HK-2 (cell line): ENCODE results near the gene PNMA6F.
"Not testable (repeated sequence)": the region's sequence is repeated elsewhere in the genome, so short reads cannot be mapped to it uniquely, and the experiment has no call there.

Experiments
- DNase-seq: peaks from one replicate; pipeline ENCODE4 v3.0.0-alpha.2; 2018; ENCODE audit not compliant: unreplicated experiment

The PNMA6F gene

DNA sequence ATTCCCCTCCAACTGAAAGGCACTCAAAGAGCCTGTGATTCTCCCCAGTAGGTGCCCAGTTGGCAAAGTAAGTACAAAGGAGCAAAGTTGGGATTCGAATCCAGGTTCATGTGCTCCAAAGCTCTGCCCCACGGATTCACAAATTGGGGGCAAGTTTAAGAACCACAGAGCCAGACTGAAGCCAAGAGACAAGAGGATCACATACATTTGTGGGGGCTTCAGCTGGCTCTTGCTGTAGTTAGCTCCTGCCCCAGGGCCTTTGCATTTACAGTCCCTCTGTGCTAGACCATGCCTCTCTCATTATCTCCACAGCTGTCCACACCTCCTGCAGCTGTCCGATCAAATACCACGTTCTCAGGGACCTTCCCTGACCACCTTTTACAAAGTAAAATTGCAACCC, 18.8 kb downstream of the PNMA6F start:
- DNase-seq: no peak

DNA sequence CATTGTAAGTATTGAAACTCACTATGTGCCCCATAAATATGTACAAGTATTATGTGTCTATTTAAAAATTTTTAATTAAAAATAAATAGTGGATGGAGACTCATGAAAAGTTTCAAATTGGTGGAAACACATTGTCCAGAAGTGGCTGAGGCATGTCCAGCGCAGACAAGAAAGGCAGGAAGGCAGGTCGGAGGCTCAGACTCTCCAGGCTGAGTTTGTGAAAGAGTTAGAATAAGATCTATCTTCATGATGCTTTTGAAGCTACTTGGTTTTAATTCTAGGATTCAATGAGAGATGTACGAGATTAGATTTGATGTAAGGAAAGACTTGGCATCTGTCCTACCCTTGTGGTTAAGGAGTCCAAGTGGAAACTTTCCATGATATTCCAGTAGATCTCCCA, 19.8 kb downstream of the PNMA6F start:
- DNase-seq: no peak

GRCh38 chrX:153299855-153300254, 21.7 kb downstream of the PNMA6F start:
- no peak for DNase-seq

- DNase-seq: no peak
Measured at GRCh38 chrX:153297376-153297775, 24.2 kb downstream of the PNMA6F start.

DNA sequence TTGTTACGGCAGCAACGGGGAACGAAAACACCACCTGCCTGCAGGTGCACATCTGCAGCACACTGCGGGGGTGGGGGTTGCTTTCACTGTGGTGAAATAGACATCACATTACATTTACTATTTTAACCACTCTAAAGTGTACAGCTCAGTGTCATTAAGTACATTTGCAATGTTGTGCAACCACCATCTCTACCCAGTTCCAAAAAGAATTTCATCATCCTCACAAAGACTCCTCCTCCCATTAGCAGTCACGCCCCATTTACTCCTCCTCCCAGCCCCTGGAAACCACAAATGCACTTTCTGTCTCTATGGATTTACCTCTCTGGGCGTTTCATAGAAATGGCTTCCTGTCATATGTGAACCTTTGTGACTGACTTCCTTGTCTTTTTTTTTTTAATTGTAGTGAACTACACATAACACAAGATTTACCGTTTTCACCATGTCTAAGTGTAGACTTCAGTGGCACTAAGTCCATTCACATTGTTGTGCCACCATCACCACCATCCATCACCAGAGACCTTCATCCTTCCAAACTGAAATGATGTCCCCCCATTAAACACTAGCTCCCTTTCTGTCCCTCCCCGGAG, 28.0 kb downstream of the PNMA6F start:
- DNase-seq: not testable (repeated sequence)

DNA sequence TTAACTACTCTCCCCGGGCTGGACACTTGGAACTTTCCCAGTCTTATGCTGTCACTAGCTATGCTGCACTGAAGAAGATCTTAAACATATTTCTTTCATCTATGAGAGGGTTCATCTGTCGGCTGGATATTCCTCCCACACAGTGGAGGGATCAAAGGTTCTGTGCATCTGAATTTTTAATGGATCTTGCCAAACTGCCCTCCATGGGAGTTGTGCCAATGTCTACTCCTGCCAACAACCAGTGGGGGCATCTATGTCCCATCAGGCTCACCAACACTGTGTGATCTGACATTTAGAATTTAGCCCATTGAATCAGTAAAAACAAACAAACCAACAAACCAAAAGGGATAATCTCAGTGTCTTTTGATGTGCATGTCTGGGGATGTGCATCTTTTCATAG, 32.8 kb downstream of the PNMA6F start:
- DNase-seq: not testable (repeated sequence)

- not testable (repeated sequence) for DNase-seq
Measured at GRCh38 chrX:153285678-153286077, 35.9 kb downstream of the PNMA6F start.

GRCh38 chrX:153283982-153284381, 37.6 kb downstream of the PNMA6F start:
- not testable (repeated sequence) for DNase-seq

- DNase-seq: not testable (repeated sequence)
Measured at GRCh38 chrX:153281784-153282183, 39.8 kb downstream of the PNMA6F start.

DNA sequence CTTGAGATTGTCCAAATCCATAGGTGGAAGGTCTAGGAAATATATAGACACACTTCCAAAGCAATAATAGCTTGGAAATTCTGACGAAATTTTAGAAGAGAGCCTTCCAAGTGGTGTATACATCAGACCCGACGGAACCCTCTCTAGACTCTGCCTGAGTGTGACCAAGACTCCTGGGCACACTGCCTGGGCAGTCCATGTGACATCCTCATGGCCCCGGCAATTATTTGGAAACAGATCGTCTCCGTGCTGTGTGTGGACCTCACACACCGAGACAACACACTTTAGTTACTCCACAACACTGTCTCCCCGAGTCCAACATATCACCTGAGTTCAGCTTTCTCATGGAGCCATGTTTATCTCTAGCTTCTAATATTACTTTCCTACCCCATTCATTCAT, 42.3 kb downstream of the PNMA6F start:
- not testable (repeated sequence) for DNase-seq

DNA sequence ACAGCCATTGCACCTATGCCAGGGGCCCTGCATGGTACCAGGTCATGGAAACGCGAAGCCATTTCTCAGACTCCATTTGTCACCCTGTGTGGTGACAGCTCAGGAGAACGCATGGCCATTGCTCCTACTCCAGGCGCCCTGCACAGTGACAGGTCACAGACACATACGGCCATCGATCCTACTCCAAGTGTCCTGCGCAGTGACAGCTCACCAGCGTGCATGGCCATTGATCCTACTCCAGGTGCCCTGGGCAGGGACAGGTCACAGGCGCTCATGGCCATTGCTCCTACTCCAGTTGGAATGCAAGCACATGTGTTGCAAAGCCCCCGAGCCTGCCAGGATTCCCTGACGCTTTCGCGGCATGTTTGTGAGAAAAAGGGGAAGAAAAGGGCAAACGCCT, 45.5 kb downstream of the PNMA6F start:
- not testable (repeated sequence) for DNase-seq

DNA sequence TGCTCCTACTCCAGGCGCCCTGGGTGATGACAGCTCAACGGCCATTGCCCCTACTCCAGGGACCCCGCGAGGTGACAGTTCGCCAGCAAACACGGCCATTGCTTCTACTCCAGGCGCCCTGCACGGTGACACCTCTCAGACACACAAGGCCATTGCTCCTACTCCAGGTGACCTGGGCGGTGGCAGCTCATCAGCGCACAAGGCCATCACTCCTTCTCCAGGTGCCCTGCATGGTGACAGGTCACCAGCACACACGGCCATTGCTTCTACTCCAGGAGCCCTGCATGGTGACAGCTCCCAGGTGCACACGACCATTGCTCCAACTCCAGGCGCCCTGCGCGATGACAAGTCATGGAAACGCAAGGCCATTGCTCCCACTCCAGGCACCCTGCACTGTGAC, 46.1 kb downstream of the PNMA6F start:
- DNase-seq: not testable (repeated sequence)

DNA sequence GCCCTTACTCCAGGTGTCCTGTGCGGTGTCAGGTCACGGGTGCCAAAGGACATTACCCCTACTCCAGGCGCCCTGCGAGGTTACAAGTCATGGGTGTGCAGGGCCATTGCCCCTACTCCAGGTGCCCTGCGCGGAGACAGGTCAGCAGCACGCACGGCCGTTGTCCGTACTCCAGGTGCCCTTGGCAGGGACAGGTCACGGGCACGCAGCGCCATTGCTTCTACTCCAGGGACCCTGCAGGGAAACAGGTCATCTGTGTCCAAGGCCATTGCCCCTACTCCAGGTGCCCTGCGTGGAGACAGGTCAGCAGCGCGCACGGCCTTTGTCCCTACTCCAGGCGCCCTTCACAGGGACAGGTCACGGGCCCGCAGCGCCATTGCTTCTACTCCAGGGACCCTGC, 49.0 kb downstream of the PNMA6F start:
- not testable (repeated sequence) for DNase-seq

DNA sequence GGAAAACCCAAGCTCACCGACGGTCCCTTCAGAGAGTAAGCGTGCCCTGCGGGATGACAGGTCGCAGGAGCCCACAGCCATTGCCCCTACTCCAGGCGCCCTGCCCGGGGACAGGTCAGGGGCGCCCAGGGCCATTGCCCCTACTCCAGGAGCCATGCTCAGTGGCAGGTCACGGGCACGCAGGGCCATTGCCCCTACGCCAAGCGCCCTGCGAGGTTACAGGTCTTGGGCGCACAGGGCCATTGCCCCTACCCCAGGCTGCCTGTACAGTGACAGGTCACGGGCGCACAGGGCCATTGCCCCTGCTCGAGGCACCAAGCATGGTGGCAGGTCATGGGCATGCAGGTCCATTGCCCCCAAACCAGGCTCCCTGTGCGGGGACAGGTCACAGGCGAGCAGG, 49.5 kb downstream of the PNMA6F start:
- not testable (repeated sequence) for DNase-seq
